ENCODE results near the gene PTPN1.
"Not testable (repeated sequence)": the region's sequence is repeated elsewhere in the genome, so short reads cannot be mapped to it uniquely, and the experiment has no call there.

Gene PTPN1

GRCh38 chr20:50482396-50482981, 27.7 kb upstream of the PTPN1 start:
- DNase-seq, result no peak

DNA sequence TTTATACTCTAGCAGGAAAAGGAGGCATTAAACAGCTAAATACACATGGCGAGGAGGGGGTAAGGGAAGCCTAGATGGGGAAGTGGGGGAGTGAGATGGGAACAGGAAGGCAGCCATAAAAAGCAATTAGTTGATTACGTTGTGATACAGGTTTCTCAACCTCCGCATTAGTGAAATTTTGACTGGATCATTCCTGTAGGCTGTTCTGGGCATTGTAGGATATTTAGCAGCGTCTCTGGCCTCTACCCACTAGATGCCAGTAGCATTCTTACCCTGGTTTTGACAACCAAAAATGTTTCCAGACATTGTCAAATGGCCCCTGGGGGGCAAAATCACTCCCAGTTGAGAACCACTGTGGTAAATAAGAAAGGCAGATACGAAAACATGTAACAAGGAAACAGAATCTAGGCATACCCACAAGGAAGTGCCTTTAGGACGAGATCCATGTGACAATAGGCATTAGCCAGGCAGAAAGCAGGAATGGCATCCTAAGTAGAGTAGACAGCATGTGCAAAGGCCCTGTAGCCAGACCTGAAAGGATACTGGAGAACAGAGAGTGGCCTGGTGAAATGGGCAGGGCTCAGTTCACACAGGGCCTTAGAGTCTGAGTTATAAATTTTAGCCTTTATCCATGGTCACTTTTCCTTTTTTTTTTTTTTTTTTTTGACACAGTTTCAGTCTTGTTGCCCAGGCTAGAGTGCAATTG, 25.8 kb upstream of the PTPN1 start:
- no peak for DNase-seq

DNA sequence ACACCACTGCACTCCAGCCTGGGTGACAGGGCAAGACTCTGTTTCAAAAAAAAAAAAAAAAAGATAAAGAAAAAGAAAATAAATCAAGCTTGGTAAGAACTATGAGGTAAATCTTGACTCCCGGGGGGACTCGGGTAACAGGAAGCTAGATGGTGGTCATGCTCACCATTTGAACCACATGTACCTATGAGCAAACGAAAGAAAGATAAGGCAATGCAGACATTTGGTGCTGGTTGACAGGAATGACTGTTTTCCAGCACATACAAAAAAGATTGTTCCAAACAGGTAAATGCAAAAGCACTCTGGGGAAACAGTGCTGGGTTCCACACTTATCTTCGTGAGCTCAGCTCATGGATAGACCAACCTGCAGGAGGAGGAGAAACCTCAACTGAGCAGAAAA, 22.8 kb upstream of the PTPN1 start:
- DNase-seq, result no peak

DNA sequence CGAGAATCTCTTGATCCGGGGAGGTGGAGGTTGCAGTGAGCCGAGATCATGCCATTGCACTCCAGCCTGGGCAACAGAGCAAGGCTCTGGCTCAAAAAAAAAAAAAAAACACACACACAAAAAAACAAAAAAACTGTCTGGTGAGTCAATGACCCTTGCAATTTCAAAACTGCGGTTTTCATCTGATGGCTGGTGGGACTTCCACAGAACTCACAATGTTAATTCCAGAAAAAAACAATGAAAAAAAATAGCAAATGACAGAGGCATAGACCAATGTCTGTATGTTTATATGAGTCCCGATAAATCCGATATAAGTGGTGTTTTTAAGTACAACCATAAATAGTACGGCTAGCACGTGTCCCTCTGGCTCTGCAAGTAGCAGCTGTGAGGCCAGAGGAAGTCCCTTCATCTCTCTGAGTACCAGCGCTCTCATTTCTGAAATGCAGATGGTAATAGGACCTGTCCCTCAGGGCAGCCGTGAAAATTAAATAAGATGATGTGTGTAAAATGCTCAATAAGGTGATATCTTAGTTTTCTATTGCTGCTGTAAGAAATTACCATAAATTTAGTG, 21.9 kb upstream of the PTPN1 start:
- DNase-seq, result no peak

DNA sequence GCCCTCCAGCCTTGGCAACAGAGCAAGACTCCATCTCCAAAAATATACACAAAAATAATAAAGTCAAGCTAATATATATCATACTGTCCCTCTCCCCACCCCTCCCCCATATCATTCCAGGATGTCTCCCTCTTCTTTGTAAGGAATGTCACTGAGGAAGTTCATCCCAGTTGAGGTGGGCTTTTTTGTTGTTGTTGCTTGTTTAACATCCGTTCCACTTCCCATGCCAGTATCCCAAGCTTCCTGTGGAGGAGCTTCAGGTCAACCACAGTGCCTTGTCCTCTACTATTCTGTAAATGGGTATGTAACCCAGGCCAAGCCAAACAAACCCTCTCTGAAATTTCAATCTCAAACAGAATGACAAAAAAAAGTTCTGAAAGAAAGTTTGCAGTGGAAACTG, 19.0 kb upstream of the PTPN1 start:
- DNase-seq, result no peak

GRCh38 chr20:50491926-50492634, 18.1 kb upstream of the PTPN1 start:
- DNase-seq, result no peak

- DNase-seq, result no peak
Observed at GRCh38 chr20:50493881-50494253, 16.3 kb upstream of the PTPN1 start.

- DNase-seq, result no peak
Observed at GRCh38 chr20:50494428-50494827, 15.8 kb upstream of the PTPN1 start.

- no peak for DNase-seq
Observed at GRCh38 chr20:50496773-50497385, 13.3 kb upstream of the PTPN1 start.

- DNase-seq, result no peak
Observed at GRCh38 chr20:50498071-50498776, 12.0 kb upstream of the PTPN1 start.

DNA sequence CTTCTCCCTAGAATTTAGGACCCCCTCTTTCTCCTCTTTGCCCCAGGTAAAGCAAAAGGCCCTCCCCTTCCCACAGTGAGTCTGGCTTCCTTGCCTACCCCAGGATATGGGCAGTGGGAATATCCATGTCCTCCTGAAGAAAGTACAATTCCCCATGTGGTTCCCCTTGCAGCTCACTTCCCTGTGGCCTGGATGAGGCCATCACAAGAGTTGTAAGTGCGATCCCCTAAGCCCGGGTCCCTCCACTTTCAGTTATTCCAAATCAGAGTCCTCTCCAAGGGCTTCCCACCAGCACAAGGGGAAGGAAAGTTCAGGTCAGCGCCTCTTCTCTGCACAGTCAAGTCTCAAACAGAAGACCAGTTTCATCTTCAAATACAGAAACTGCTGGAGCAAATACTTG, 10.2 kb upstream of the PTPN1 start:
- DNase-seq, result no peak

- DNase-seq, result no peak
Observed at GRCh38 chr20:50501972-50502745, 8.0 kb upstream of the PTPN1 start.

DNA sequence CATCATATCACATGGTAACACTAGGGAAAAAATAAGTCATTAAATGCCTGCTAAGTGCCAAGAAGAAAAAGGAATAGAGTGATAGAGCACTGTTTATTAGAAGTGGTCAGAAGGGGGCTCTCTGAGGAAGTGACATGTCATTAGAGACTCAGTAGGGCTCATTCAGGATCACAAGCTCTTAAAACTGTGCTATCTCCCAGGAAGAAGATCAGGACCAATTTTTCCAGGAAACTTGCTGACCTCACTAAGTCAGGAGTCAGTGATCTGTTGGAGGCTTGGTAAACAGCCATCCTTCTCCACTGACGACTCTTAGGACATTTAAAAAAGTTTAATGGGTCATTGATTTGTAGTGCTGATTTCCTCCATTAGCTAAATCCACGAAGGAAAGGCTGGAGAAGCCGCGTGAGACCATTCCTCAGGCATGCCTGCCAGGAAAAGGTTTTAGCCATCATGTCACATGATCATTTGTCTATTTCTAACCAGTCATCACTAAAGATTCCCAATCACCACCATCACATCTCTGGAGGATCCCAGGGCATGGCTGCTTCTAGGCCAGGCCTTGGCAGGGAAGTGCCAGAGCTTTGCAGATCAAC, 5.9 kb upstream of the PTPN1 start:
- no peak for DNase-seq

DNA sequence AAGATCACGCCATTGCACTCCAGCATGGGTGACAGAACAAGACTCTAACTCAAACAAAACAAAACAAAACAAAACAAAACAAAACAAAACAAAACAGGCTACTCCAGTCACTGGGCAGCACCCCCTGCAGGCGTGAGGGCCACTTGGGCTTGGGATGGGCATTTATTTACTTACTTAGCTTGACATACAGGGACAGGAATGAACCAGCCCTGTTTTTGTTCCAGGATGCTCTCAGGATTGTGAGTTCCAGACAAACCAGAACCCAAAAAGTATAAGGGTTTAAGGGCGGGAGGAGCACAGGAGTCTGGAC, 4.0 kb upstream of the PTPN1 start:
- DNase-seq, result no peak

DNA sequence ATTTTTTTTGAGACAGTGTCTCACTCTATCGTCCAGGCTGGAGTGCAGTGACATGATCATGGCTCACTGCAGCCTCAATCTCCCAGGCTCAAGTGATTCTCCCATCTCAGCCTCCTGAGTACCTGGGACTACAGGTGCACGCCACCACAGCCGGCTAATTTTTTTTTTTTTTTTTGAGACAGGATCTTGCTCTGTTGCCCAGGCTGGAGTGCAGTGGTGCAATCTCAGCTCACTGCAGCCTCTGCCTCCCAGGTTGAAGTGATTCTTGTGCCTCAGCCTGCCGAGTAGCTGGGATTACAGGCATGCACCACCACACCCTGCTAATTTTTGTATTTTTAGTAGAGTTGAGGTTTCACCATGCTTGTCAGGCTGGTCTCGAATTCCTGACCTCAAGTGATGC, 2.4 kb upstream of the PTPN1 start:
- DNase-seq, result not testable (repeated sequence)

DNA sequence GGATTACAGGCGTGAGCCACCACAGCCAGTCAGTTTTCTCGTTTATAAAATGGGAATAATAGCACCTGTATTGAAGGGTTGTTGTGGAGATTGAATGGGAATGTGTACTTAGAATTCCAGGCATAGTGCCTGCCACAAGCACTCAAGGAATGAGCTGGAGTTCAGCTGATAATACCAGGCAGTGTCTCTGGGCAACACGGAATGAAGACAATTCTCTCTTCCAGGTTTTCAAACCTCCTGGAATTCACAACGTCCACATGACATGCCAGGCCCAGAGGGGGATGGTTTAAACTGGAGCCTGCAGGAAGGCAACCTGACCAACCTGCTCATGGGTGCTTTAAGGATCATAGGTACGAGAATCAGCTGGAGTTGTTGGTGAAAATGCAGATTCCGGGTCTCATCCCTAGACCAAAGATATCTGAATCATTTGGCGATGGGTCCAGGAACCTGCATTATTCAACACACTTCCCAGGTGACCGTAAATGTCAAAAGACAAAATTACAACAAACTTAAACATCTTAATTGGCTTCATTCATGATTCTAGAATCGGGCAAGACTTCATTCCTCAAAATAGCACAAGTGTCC, 1.9 kb upstream of the PTPN1 start:
- DNase-seq, result no peak

- no peak for DNase-seq
Observed at GRCh38 chr20:50510706-50511542, 741 bp downstream of the PTPN1 start.

DNA sequence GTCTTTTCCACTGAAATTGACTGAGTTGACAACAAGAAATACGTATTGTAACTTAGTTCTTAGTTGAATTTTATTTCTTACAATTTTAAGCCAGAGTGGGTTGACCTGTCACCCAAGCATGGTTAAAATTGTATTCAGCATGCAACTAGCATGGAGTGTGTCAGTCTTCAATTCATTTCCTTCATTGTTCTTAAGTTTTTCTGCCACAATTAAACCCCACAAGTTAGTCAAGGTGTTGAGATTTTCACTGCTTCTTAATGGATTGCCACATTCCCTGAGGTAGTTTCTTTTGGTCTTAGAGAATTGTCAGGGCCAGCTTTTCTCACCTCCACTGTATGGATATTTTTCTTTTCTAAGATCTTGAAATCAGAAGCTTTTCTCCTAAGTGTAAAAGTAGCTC, 2.1 kb downstream of the PTPN1 start:
- no peak for DNase-seq

GRCh38 chr20:50513169-50514034, 3.2 kb downstream of the PTPN1 start:
- no peak for DNase-seq

GRCh38 chr20:50514035-50514337, 3.8 kb downstream of the PTPN1 start:
- DNase-seq, result no peak

Data from NCI-H526 treated with DMSO at 0.1 percent for 48 hours (cell line).